HG02840 (cell line): ENCODE measurements around the gene RUSC1.
A peak's percentile ranks its signal among the peaks of the same experiment; 100 is the strongest.

Source experiments
- ATAC-seq: cut with Tn5 transposase; IDR thresholded peaks from one replicate; pipeline ENCODE4 v1.9.1; 2021; ENCODE audit warnings: mild to moderate bottlenecking, moderate library complexity, moderate number of reproducible peaks; ENCODE audit not compliant: unreplicated experiment, low FRiP score

Gene RUSC1

GRCh38 chr1:155294520-155295182, 26.0 kb upstream of the RUSC1 start:
- ATAC-seq: no peak

GRCh38 chr1:155295183-155295941, 25.3 kb upstream of the RUSC1 start:
- ATAC-seq: no peak

DNA sequence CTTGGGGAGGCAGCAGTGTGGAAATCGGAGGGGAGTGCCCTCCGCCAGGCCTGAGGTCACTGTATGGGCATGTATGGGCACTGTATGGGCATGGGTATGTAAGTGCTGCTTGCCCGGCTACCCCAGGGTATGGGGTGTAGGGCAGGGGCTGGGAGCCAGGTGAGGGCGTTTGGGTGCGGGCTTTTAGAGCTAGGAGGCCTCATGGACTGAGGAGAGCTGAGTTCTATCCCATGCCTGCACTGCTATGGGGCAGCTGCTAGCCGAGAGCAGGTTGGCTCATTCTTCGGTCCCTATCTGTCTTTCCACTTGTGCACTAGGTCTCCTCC, 24.8 kb upstream of the RUSC1 start:
- no peak for ATAC-seq

GRCh38 chr1:155296661-155297060, 24.0 kb upstream of the RUSC1 start:
- ATAC-seq: no peak

- no peak for ATAC-seq
Measured at GRCh38 chr1:155297384-155297783, 23.3 kb upstream of the RUSC1 start.

GRCh38 chr1:155300024-155300423, 20.7 kb upstream of the RUSC1 start:
- ATAC-seq: no peak

- ATAC-seq: no peak
Measured at GRCh38 chr1:155300553-155301329, 20.0 kb upstream of the RUSC1 start.

- no peak for ATAC-seq
Measured at GRCh38 chr1:155301342-155301841, 19.3 kb upstream of the RUSC1 start, which contains the start of gene PKLR. Gene PKLR (minus strand): TSS chr1:155301438. CDS start chr1:155301395, 43 bp downstream.

DNA sequence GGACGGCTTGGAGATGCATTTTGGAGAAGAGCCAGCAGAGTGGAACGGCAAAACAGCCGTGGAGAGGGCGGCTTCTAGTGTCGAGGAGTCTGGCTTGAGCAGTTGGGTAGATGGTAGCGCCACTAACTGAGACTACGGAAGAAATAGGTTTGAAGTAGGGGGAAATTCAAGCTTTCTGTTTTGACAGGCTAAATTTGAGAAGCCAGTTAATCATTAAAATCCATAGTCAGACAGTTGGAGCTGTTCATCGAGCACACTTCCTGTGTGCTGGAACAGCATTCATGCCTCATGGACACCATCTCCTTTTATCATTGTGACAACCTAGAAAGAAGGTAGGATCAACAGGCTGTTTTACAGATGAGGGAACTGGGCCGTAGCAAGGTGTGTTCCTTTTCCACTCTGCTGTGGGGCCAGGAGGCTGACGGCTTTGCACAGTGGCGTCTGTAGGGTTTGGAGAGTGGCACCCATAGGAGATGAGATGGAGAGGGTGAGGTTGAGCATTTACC, 16.1 kb upstream of the RUSC1 start:
- ATAC-seq: no peak

DNA sequence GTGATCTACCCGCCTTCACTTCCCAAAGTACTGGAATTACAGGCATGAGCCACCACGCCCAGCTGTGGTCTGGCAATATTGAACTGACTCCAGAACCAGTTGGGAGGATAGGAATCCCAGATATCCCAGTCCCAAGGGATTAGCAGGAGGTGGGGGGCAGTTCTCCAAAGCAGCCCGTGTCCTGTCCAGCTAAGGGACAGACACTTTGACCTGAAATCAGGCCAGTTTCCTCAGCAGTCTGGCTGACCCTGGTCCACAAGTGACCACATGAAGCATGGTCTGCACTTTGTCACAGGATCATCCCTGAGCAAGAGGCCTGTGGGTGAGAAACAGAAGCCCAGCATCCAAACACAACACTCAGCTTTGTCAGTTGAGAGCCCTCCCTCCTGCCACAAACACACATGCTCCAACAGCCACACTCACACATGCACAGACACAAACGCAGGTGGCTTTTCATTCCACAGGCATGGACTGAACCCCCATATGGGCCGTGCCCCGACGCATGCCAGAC, 14.8 kb upstream of the RUSC1 start:
- no peak for ATAC-seq

GRCh38 chr1:155307247-155307740, 13.4 kb upstream of the RUSC1 start:
- ATAC-seq: no peak

DNA sequence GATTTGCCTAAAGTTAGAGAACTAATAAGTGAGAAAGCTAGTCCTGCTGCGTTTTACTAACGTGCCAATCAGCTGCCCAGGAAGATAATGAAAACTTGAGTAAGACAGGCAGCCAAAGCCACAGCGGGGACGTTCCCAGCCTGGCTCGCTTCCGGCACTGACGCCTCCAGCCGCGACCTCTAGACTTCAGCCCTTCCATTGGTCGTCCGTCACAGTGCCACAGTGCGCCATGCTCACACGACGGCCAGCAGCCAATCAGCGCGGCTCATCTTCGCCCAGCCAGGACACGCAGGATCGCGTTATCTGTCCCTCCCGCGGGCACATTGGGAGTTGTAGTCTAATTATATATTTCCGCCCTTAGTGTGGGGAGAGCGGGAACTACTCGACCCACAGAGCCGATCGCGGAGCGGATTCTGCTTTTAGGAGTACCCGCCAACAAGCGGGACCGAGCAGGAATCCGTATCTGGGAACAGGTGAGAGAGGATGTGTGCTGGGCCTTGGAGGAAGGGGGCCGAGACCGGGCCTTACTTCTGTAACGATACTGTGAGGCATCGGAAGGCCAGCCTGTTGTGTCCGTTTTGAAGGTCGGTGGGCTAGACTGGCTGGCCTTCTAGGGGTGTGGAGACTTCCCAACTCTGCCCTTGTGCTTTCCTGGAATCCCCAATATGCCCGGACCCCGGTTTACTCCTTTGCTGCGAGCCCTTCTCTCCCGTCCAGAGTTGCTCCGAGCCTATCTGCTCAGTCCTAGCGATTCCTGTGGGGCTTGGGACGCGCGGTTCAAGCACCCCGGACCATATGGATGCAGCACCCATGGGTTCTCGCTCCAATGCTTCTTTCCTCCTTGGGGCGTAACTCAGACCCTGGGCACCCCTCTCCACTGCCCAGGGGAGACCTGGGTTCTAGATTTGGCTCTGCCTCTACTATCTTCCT, 11.9 kb upstream of the RUSC1 start, which contains the start of gene FDPS:
Gene FDPS (plus strand): TSS at position 374 of the 930 bp plus-strand sequence. CDS start 924 bp downstream, outside the sequence.
- ATAC-seq: peak; percentile 94

DNA sequence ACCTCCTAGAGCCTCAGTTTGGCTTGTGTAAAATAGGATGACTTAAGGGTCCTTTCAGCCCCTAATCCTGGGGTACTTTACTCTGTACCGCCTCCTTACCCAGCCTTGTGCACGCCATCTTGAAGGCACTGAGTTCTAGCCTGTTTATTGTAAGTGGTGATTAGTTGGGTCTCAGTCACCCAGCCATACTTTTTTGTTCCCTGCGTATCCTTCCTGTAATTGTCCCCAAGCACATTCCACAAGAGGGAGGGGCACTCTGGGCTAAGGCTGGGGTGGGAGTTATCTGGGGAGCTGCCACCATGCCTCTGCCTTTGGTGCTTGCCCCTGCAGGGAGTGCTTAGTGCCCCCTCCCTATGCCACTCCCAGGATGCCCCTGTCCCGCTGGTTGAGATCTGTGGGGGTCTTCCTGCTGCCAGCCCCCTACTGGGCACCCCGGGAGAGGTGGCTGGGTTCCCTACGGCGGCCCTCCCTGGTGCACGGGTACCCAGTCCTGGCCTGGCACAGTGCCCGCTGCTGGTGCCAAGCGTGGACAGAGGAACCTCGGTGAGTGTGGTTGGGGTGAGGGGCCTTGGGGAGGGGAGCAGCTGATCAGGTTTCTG, 11.2 kb upstream of the RUSC1 start:
- no peak for ATAC-seq

GRCh38 chr1:155313261-155313660, 7.4 kb upstream of the RUSC1 start:
- no peak for ATAC-seq

DNA sequence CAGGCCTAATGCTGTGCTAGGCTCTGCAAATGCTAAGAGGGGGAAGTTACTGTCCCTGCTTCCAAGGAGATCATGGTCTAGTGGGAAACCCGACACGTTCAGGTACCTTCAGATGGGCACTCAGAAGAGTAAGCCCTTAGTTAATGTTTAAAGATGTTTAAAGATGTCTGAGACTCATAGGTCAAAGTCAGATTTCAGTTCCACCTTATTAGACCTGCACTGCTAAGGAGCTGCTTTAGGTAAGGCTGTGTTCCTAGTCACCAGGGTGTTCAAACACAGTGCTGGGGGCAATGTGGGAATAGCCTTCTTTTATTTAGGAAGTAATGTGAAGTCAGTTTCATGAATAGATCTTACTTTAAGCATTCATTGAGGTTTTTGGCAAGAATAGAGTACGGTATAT, 3.8 kb upstream of the RUSC1 start:
- ATAC-seq: no peak

- no peak for ATAC-seq
Measured at GRCh38 chr1:155318082-155318481, 2.6 kb upstream of the RUSC1 start.

GRCh38 chr1:155319536-155319935, 1.2 kb upstream of the RUSC1 start:
- ATAC-seq: no peak

DNA sequence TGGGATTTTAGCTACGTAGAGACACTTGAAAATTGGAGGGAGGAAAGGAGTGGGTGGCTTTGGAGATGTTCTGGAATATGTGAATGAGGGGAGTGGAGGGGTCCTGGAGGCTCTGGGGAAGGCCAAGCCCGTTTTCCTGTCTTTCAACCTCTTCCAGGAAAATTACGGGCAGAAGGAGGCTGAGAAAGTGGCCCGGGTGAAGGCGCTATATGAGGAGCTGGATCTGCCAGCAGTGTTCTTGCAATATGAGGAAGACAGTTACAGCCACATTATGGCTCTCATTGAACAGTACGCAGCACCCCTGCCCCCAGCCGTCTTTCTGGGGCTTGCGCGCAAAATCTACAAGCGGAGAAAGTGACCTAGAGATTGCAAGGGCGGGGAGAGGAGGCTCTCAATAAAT, 442 bp upstream of the RUSC1 start:
- ATAC-seq: no peak
